ENCODE measurements around the gene CPLANE1.

The CPLANE1 gene

GRCh38 chr5:37063739-37064138 lies 185.4 kb downstream of the CPLANE1 start:
- H3K9me2 ChIP-seq (ENCODE audit: low read depth, low read length): no peaks in the 10 kb centered on the region
- no peak overlapping the region for H3K9ac ChIP-seq (ENCODE audit: low read length)
- no peaks in the 10 kb centered on the region for H4K20me1 ChIP-seq (ENCODE audit: insufficient read depth, low read length)
- H3F3A ChIP-seq (ENCODE audit: insufficient read depth, low read length): no peaks in the 10 kb centered on the region
- H3K36me3 ChIP-seq (ENCODE audit: insufficient read depth, low read length): peaks cover 62% of the 10 kb centered on the region
- no peaks in the 10 kb centered on the region for H3K9me3 ChIP-seq (ENCODE audit: low read length)
- H3K4me2 ChIP-seq (ENCODE audit: low read length): no peak overlapping the region
- H3K27me3 ChIP-seq (ENCODE audit: insufficient read depth, low read length): no peaks in the 10 kb centered on the region
- H2AFZ ChIP-seq (ENCODE audit: low read length): no peak overlapping the region
- TF ChIP-seq CTCF (IDR thresholded peaks at IDR 0.05; ENCODE audit: low read length) (no peak), EZH2 (IDR thresholded peaks at IDR 0.05; ENCODE audit: borderline replicate concordance, low read length) (no peak)
- H3K79me2 ChIP-seq (ENCODE audit: insufficient read depth, low read length): no peaks in the 10 kb centered on the region
- H3K4me1 ChIP-seq (ENCODE audit: insufficient read depth, low read length, severe bottlenecking): no peaks in the 10 kb centered on the region
- no peak overlapping the region for H3K27ac ChIP-seq (ENCODE audit: low read depth, low read length, poor library complexity, severe bottlenecking)
- H3K4me3 ChIP-seq (ENCODE audit: low read depth, low read length, poor library complexity, severe bottlenecking): no peak overlapping the region

DNA sequence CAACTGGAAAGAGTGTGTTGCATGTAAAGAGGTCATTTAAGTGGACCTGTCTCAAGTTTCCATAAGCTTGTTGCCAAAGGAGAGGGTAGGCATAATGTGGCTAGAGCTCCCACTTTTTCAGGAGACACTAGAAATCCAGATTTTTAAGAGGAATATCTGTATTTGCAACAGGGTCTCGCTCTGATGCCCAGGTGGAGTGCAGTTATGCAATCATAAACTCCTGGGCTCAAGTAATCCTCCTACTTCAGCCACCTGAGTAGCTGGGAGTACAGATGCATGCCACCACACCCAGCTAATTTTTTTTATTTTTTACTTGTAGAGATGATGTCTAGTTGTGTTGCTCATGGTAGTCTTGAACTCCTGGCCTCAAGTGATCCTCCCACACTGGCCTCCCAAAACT lies 189.1 kb downstream of the CPLANE1 start:
- H3K36me3 ChIP-seq (ENCODE audit: insufficient read depth, low read length): peaks cover 78% of the 10 kb centered on the region
- no peaks in the 10 kb centered on the region for H3F3A ChIP-seq (ENCODE audit: insufficient read depth, low read length)
- H3K9ac ChIP-seq (ENCODE audit: low read length): no peak overlapping the region
- H3K4me2 ChIP-seq (ENCODE audit: low read length): no peak overlapping the region
- H2AFZ ChIP-seq (ENCODE audit: low read length): no peak overlapping the region
- H3K27me3 ChIP-seq (ENCODE audit: insufficient read depth, low read length): no peaks in the 10 kb centered on the region
- H3K9me2 ChIP-seq (ENCODE audit: low read depth, low read length): no peaks in the 10 kb centered on the region
- no peaks in the 10 kb centered on the region for H4K20me1 ChIP-seq (ENCODE audit: insufficient read depth, low read length)
- TF ChIP-seq CTCF (IDR thresholded peaks at IDR 0.05; ENCODE audit: low read length): no peak
- TF ChIP-seq EZH2 (IDR thresholded peaks at IDR 0.05; ENCODE audit: borderline replicate concordance, low read length): no peak
- H3K9me3 ChIP-seq (ENCODE audit: low read length): no peaks in the 10 kb centered on the region
- no peak overlapping the region for H3K27ac ChIP-seq (ENCODE audit: low read depth, low read length, poor library complexity, severe bottlenecking)
- no peaks in the 10 kb centered on the region for H3K79me2 ChIP-seq (ENCODE audit: insufficient read depth, low read length)
- no peak overlapping the region for H3K4me3 ChIP-seq (ENCODE audit: low read depth, low read length, poor library complexity, severe bottlenecking)
- no peaks in the 10 kb centered on the region for H3K4me1 ChIP-seq (ENCODE audit: insufficient read depth, low read length, severe bottlenecking)

DNA sequence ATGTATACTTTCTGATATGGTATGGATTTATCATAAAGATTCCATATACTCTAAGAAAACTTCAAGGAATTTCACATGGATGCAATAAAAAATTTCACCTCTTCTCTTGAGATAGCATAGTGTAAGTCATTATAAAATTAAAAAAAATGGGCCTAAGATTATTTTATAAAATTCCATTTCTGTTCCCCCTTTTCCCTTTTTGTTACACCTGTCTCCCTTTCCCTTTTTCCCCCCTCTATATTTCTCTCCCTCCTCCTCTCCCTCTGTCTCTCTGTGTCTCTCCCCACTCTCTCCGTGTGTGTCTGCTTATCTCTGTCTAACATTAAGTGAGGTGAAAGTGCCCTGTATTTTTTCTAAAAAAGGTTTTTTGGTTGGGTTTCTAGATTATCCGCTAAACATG lies 192.4 kb downstream of the CPLANE1 start:
- H3K9me3 ChIP-seq (ENCODE audit: low read length): no peaks in the 10 kb centered on the region
- H2AFZ ChIP-seq (ENCODE audit: low read length): no peak overlapping the region
- H3K79me2 ChIP-seq (ENCODE audit: insufficient read depth, low read length): no peaks in the 10 kb centered on the region
- no peak overlapping the region for H3K27ac ChIP-seq (ENCODE audit: low read depth, low read length, poor library complexity, severe bottlenecking)
- H4K20me1 ChIP-seq (ENCODE audit: insufficient read depth, low read length): no peaks in the 10 kb centered on the region
- no peak overlapping the region for H3K4me3 ChIP-seq (ENCODE audit: low read depth, low read length, poor library complexity, severe bottlenecking)
- H3K4me2 ChIP-seq (ENCODE audit: low read length): no peak overlapping the region
- H3K9me2 ChIP-seq (ENCODE audit: low read depth, low read length): no peaks in the 10 kb centered on the region
- H3K4me1 ChIP-seq (ENCODE audit: insufficient read depth, low read length, severe bottlenecking): no peaks in the 10 kb centered on the region
- no peaks in the 10 kb centered on the region for H3F3A ChIP-seq (ENCODE audit: insufficient read depth, low read length)
- TF ChIP-seq EZH2 (IDR thresholded peaks at IDR 0.05; ENCODE audit: borderline replicate concordance, low read length): no peak
- no peak for TF ChIP-seq CTCF (IDR thresholded peaks at IDR 0.05; ENCODE audit: low read length)
- no peaks in the 10 kb centered on the region for H3K27me3 ChIP-seq (ENCODE audit: insufficient read depth, low read length)
- peaks cover 76% of the 10 kb centered on the region for H3K36me3 ChIP-seq (ENCODE audit: insufficient read depth, low read length)
- H3K9ac ChIP-seq (ENCODE audit: low read length): no peak overlapping the region

Measured in OCI-LY1 (cell line).